IMR-90 (cell line): ENCODE data around the gene EPC2. TPM values are rescaled to one million over a fixed set of nuclear protein-coding genes. Genes with fewer than 3 reads are reported as not detected.

Experiments used
- ATAC-seq: fragments of 200-7000 bp; cut with Tn5 transposase; 2 replicates; pipeline ENCODE4 v1.9.1; 2020; ENCODE audit warnings: low read depth, mild to moderate bottlenecking, moderate library complexity
- BruUV-seq: library from RNA; stranded (reverse); fragments of 400-500 nt; replicated peaks from 2 replicates; lab custom pipeline; 2021; lab: Mats Ljungman, UMichigan
- CTCF ChIA-PET: fragments of 300-600 bp; formaldehyde crosslinking; extraction: SDS; loops from one replicate; lab custom pipeline; 2021; ENCODE audit warnings: antibody characterized with exemption; lab: Yijun Ruan, JAX
- POLR2A ChIA-PET: fragments of 300-600 bp; sonication (Branson Sonifier 250); formaldehyde crosslinking; loops from one replicate; lab custom pipeline; 2022; ENCODE audit warnings: antibody characterized with exemption; ENCODE audit not compliant: unreplicated experiment; lab: Charles Lee
- DNase-seq: peaks from one replicate; pipeline ENCODE4 v3.0.0; 2013
- H2AFZ ChIP-seq: replicated peaks from 2 replicates; pipeline ENCODE3; 2013; ENCODE audit warnings: low read length, mild to moderate bottlenecking; ENCODE audit not compliant: poor library complexity
- H2AK5ac ChIP-seq: 2 replicates; pipeline ENCODE4 v1.6.1; 2013; ENCODE audit warnings: low read depth, low read length, inconsistent platforms
- H2AK9ac ChIP-seq: replicated peaks from 2 replicates; pipeline ENCODE3; 2013; ENCODE audit warnings: mild to moderate bottlenecking, low read depth, low read length, moderate library complexity; ENCODE audit not compliant: poor library complexity
- H2BK120ac ChIP-seq: 2 replicates; pipeline ENCODE4 v1.6.1; 2013; ENCODE audit warnings: low read depth, low read length, inconsistent platforms
- H2BK15ac ChIP-seq: 3 replicates; pipeline ENCODE4 v1.6.1; 2013; ENCODE audit warnings: low read depth, low read length, inconsistent platforms
- H2BK20ac ChIP-seq: 2 replicates; pipeline ENCODE4 v1.6.1; 2013; ENCODE audit warnings: low read depth, mild to moderate bottlenecking, inconsistent platforms, low read length, moderate library complexity
- H2BK5ac ChIP-seq: 2 replicates; pipeline ENCODE4 v1.6.1; 2013; ENCODE audit warnings: mild to moderate bottlenecking, low read depth, low read length, inconsistent platforms; ENCODE audit not compliant: poor library complexity, severe bottlenecking
- H3K14ac ChIP-seq: replicated peaks from 2 replicates; pipeline ENCODE4 v1.6.1; 2013; ENCODE audit warnings: low read depth, low read length, inconsistent platforms
- H3K18ac ChIP-seq: 2 replicates; pipeline ENCODE4 v1.6.1; 2013; ENCODE audit warnings: low read depth, low read length, control low read depth
- H3K23ac ChIP-seq: 2 replicates; pipeline ENCODE4 v1.6.1; 2013; ENCODE audit warnings: low read depth, low read length, inconsistent platforms
- H3K27ac ChIP-seq: 2 replicates; pipeline ENCODE4 v1.5.1; 2013; ENCODE audit warnings: mild to moderate bottlenecking, control low read depth, low read length; ENCODE audit not compliant: insufficient read depth
- H3K27me3 ChIP-seq: 2 replicates; pipeline ENCODE4 v1.6.1; 2013; ENCODE audit warnings: low read length; ENCODE audit not compliant: control insufficient read depth, insufficient read depth
- H3K36me3 ChIP-seq: 2 replicates; pipeline ENCODE4 v1.6.1; 2013; ENCODE audit warnings: low read length, mixed read lengths; ENCODE audit not compliant: control insufficient read depth, insufficient read depth
- H3K4ac ChIP-seq: 2 replicates; pipeline ENCODE4 v1.6.1; 2013; ENCODE audit warnings: low read depth, low read length, inconsistent platforms
- H3K4me1 ChIP-seq: 2 replicates; pipeline ENCODE4 v1.6.1; 2013; ENCODE audit warnings: low read length, mixed read lengths; ENCODE audit not compliant: control insufficient read depth, insufficient read depth
- H3K4me2 ChIP-seq: 2 replicates; pipeline ENCODE4 v1.6.1; 2013; ENCODE audit warnings: low read depth, mild to moderate bottlenecking, control low read depth, low read length, moderate library complexity
- H3K4me3 ChIP-seq: 2 replicates; pipeline ENCODE4 v1.5.1; 2013; ENCODE audit warnings: low read depth, mild to moderate bottlenecking, control low read depth, low read length, moderate library complexity; ENCODE audit not compliant: insufficient read depth
- H3K56ac ChIP-seq: 2 replicates; pipeline ENCODE4 v1.6.1; 2013; ENCODE audit warnings: low read length, inconsistent platforms; ENCODE audit not compliant: insufficient read depth; ENCODE audit errors: extremely low read depth
- H3K79me1 ChIP-seq, 2 experiments: 2 replicates each; pipeline ENCODE4 v1.6.1; 2013; ENCODE audit warnings: low read length in 2 of 2, inconsistent platforms in 1 of 2, low read depth in 1 of 2
- H3K9ac ChIP-seq: 2 replicates; pipeline ENCODE4 v1.6.1; 2013; ENCODE audit warnings: low read depth, low read length, control low read depth
- H3K9me1 ChIP-seq: 2 replicates; pipeline ENCODE4 v1.6.1; 2013; ENCODE audit warnings: low read length, inconsistent platforms; ENCODE audit not compliant: insufficient read depth
- H3K9me3 ChIP-seq: 2 replicates; pipeline ENCODE4 v1.6.1; 2013; ENCODE audit warnings: low read length; ENCODE audit not compliant: control insufficient read depth, insufficient read depth
- H4K20me1 ChIP-seq: 2 replicates; pipeline ENCODE4 v1.6.1; 2013; ENCODE audit warnings: low read length, inconsistent platforms; ENCODE audit not compliant: insufficient read depth
- H4K5ac ChIP-seq: 2 replicates; pipeline ENCODE4 v1.6.1; 2013; ENCODE audit warnings: mild to moderate bottlenecking, low read depth, low read length, control low read depth
- H4K8ac ChIP-seq, 2 experiments: 2 replicates each; pipeline ENCODE4 v1.6.1; 2013; ENCODE audit warnings: low read depth in 2 of 2, low read length in 2 of 2, control low read depth in 1 of 2, inconsistent platforms in 1 of 2
- H4K91ac ChIP-seq: 2 replicates; pipeline ENCODE4 v1.6.1; 2013; ENCODE audit warnings: low read depth, low read length, inconsistent platforms; ENCODE audit not compliant: insufficient read depth
- CHD1 ChIP-seq: IDR thresholded peaks from 2 replicates; pipeline ENCODE4 v1.6.1; 2012; ENCODE audit warnings: low read depth, low read length, improper control_type of control experiment
- ELK1 ChIP-seq: fragments of 150-350 bp; IDR thresholded peaks from 2 replicates; pipeline ENCODE4 v1.6.1; 2016; ENCODE audit warnings: low read depth, mild to moderate bottlenecking, low read length, moderate library complexity, borderline replicate concordance
- FOS ChIP-seq: fragments of 150-350 bp; IDR thresholded peaks from 2 replicates; pipeline ENCODE4 v1.6.1; 2016; ENCODE audit warnings: low read depth, low read length
- MAFK ChIP-seq: IDR thresholded peaks from 2 replicates; pipeline ENCODE4 v1.6.1; 2012; ENCODE audit warnings: low read depth, low read length, improper control_type of control experiment
- RFX5 ChIP-seq: IDR thresholded peaks from 2 replicates; pipeline ENCODE4 v1.8.0; 2012; ENCODE audit warnings: low read depth, mild to moderate bottlenecking, low read length, moderate library complexity
- USF2 ChIP-seq: fragments of 150-350 bp; IDR thresholded peaks from 2 replicates; pipeline ENCODE4 v1.6.1; 2017; ENCODE audit warnings: mild to moderate bottlenecking, antibody characterized with exemption, low read length, low read depth
- WGBS, 2 experiments: methylation state at CpG; one replicate each; pipeline versions ENCODE4 v1.1.5 to v1.1.7; 2013; ENCODE audit warnings: missing lambda C conversion rate in 2 of 2; ENCODE audit not compliant: insufficient read length in 1 of 2; ENCODE audit errors: extremely low coverage in 2 of 2; 5-methylcytosine and 5-hydroxymethylcytosine counted together
- dilution Hi-C: fragments of 300-500 bp; cut with HindIII; formaldehyde crosslinking; loops from one replicate; pipeline ENCODE4 v1.14.3; 2018; ENCODE audit warnings: low sequenced_read_pairs; ENCODE audit not compliant: unreplicated experiment
- in situ Hi-C: fragments of 300-500 bp; cut with MboI; formaldehyde crosslinking; loops from 3 replicates; pipeline ENCODE4 v1.14.3; 2019; ENCODE audit warnings: low sequenced_read_pairs, inconsistent platforms, mixed read lengths
- intact Hi-C: fragments of 100-400 bp; cut with micrococcal nuclease; formaldehyde crosslinking; loops from 2 replicates; pipeline ENCODE4 v1.10.0; 2022
- polyA plus RNA-seq, 3 experiments: library from polyadenylated mRNA; depleted of rRNA; stranded (reverse); fragments of >200 nt; gene quantifications; 2 replicates each; pipeline ENCODE4 v1.2.3, GENCODE V29; 2012; ENCODE audit warnings: low replicate concordance in 1 of 3
- total RNA-seq: library from RNA; depleted of rRNA; stranded (reverse); fragments of >200 nt; gene quantifications from 2 replicates; pipeline ENCODE4 v1.2.3, GENCODE V29; 2012

Gene EPC2
- total and polyA plus RNA-seq, 2 of the 4 experiments (the other 2 are of a cell fraction) = 10.6 to 22.6 TPM

GRCh38 chr2:148752977-148753376 lies 108.4 kb downstream of the EPC2 start:
- H3K56ac ChIP-seq = no peak overlapping the region
- H2AFZ ChIP-seq = no peak overlapping the region
- H2BK20ac ChIP-seq = no peak overlapping the region
- H3K4ac ChIP-seq = no peak overlapping the region
- BruUV-seq = no TSS peak
- no peaks in the 10 kb centered on the region for H3K9me3 ChIP-seq
- WGBS, 2 experiments = no CpG with 5 or more reads among the region's 3 CpGs
- H4K8ac ChIP-seq = no peak overlapping the region
- no peak overlapping the region for H3K4me3 ChIP-seq
- no peak overlapping the region for H2BK5ac ChIP-seq
- peaks cover 3% of the 10 kb centered on the region; the same call in 1 of the 2 replicates for H4K20me1 ChIP-seq
- dilution Hi-C loops = no loop called here
- POLR2A ChIA-PET = interaction anchor here (0.6 kb wide), 1 partner anchor 54 kb away, joined by 11 read pairs; no protein-coding TSS in a partner anchor
- CTCF ChIA-PET = interaction anchor here (0.7 kb wide), 1 partner anchor 65 kb away, joined by 3 read pairs; no protein-coding TSS in a partner anchor
- H3K79me1 ChIP-seq = peaks cover 5 to 6% of the 10 kb centered on the region in 2 experiments; a peak in 2 of 4 replicates
- DNase-seq (no peak), ATAC-seq (no peak)
- no peaks in the 10 kb centered on the region for H3K27me3 ChIP-seq
- no peak overlapping the region for H3K27ac ChIP-seq
- no peaks in the 10 kb centered on the region for H3K36me3 ChIP-seq
- H2BK120ac ChIP-seq = no peak overlapping the region
- H4K5ac ChIP-seq = no peak overlapping the region
- no peak overlapping the region for H4K91ac ChIP-seq
- H3K4me1 ChIP-seq = peaks cover 3% of the 10 kb centered on the region
- H3K9ac ChIP-seq = no peak overlapping the region
- H2AK9ac ChIP-seq = no peak overlapping the region
- H3K4me2 ChIP-seq = no peak overlapping the region
- H3K14ac ChIP-seq = no peak overlapping the region
- no peak overlapping the region for H3K23ac ChIP-seq
- no peak overlapping the region for H3K18ac ChIP-seq
- no peak overlapping the region for H2AK5ac ChIP-seq
- TF ChIP-seq FOS (no peak), ELK1 (no peak), RFX5 (no peak), CHD1 (no peak), MAFK (peak; percentile 55), USF2 (no peak)
- intact Hi-C loops = no loop called here
- H3K9me1 ChIP-seq = no peaks in the 10 kb centered on the region
- in situ Hi-C loops = no loop called here
- H2BK15ac ChIP-seq = no peak overlapping the region
